NT2/D1 (cell line): ENCODE results near the gene OR2AG2.

ENCODE experiments used
- SUZ12 ChIP-seq: IDR thresholded peaks from 2 replicates; pipeline ENCODE4 v1.6.1; 2011; ENCODE audit not compliant: insufficient read length, insufficient read depth; ENCODE audit errors: extremely low read depth
- YY1 ChIP-seq: IDR thresholded peaks from 2 replicates; pipeline ENCODE4 v1.6.1; 2011; ENCODE audit not compliant: insufficient read length, insufficient read depth
- ZNF274 ChIP-seq: IDR thresholded peaks from 2 replicates; pipeline ENCODE4 v1.6.1; 2011; ENCODE audit warnings: mild to moderate bottlenecking, low read depth, low read length

GRCh38 chr11:6725386-6725896 is 46.3 kb downstream of the OR2AG2 start:
- TF ChIP-seq YY1 = no peak
- TF ChIP-seq SUZ12 = no peak
- TF ChIP-seq ZNF274 = no peak
